NCI-H2196 treated with DMSO at 0.1 percent for 48 hours (cell line): ENCODE results near the gene BCL11B.

Source experiments
- DNase-seq: peaks from one replicate; lab custom pipeline; 2025; ENCODE audit not compliant: unreplicated experiment; lab: John Stamatoyannopoulos, UW

The BCL11B gene

GRCh38 chr14:99256483-99256874 is 15.5 kb downstream of the BCL11B start:
- DNase-seq, result no peak

DNA sequence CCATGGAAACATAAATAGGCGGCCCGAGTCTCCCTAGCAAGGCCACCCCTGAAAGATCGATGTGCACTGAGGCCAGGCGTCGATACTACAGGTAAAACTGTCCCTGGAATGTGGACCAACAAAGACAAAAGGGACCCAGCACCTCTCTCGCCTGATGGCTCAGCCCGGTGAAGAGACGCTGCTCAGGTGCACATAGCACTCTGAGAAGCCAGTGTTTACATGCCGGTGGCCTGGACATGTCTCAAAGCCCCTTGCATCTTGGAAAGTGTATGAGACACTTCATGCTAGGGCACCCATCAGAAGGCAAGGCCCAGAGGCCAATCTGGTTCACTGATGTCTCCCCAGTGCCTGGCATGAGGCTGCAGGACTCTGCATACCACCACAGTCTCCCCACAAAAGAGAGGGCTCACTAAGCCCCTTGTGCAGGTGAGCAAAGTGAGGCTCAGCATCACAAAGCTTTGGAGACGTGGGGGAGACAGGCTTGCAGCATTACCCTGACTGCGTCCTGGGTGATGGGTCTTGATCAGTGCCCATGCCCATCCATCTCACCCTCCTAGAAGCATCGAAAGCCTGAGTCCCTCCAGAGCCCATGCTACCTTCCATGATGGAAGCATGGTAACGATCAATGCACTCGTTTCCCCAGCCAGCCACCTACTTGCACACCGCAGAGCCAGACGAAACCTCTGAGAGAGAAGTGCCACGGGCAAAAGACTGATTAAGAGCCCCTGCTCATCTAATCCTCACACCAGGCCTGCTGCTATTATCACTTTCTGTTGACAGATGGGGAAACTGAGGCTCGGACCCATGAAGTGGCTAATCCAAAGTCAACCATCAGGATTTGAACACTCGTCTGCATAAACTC is 16.1 kb downstream of the BCL11B start:
- no peak for DNase-seq

DNA sequence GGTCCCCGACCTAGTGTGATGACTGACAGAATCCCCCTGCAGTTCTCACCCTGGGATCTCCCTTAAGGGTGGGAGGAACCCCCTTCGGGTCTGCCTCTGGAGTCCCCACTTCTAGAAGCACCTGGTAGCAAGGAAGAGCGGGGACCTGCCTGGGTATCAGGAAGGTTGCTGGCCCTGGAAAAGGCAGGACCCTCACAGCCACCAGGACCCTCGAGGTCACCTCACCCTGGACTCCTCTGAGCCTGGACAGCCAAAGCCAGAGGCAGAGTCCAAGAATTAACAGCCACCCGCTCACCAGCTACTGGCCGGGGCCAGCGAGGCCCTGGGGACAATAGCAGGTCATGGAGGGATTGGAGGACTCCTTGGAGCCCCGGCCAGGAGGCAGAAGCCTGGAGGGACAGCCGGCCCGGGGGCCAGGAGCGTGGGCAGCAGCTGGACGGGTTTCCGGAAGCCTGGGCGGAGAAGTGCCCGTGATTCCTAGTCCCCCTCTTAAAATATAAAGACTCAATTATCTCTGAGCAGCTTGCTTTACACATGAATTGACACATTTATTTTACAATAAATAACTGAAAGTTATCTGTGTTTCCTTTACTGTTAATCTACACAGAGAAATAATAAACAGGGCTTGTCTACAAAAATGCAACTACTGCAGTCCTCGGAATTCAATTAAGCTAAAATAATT is 17.5 kb downstream of the BCL11B start:
- DNase-seq, result no peak

DNA sequence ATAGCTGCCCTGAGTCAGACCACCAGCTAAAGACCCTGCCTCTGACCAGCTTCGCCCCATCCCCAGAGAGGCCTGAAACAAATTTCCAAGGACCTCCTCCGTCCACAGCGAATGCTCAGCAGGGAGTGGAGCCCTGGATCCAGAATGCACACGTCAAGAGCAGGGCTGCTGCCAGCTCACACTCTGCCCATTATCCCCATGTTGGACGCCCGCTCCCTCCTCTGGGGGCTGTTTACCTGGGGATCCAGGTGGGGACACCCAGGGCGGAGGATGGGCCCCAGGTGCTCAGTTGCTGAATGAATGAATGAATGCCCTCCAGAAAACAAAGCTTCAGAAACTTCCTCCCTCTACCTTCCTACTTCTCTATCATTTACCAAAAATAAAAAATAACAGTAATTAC is 18.1 kb downstream of the BCL11B start:
- no peak for DNase-seq

- DNase-seq, result no peak
Measured at GRCh38 chr14:99252940-99253868, 18.8 kb downstream of the BCL11B start.

- DNase-seq, result no peak
Measured at GRCh38 chr14:99252443-99252939, 19.5 kb downstream of the BCL11B start.

DNA sequence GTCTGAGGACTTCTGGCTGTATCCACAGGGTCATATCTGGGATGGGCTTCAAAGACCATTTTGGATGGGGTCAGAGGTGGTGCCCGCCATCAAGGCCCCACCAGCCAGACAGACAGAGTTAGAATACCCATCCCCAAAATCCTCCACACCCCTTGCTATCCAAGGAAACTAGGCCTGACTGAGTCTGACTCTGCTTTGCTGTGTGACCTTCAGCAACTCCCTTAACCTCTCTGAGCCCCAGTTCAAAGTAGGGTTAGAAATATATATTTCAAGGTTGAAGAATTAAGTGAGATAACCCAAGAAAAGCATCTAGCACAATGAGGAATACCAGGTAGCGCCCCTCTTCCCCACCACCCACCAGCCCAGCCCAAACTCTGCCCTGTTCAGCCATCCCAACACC is 20.3 kb downstream of the BCL11B start:
- DNase-seq, result no peak

- DNase-seq, result no peak
Measured at GRCh38 chr14:99250636-99251208, 21.3 kb downstream of the BCL11B start.

DNA sequence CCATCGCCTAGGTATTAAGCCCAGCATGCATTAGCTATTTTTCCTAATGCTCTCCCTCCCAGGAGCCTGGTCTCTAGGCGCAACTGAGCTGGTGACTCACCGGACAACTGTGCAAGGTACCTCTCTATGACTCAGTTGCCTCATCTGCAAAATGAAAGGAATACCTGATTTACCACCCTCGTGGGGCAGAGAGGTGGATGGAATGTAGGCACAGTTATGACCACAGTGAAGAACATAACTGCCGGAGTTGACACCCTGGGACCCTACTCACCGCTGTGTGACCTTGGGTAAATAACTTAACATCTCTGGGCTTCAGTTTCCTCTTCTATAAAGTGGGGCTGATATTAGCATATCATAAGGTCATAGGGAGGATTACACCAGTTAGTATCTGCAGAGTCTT is 22.6 kb downstream of the BCL11B start:
- no peak for DNase-seq

DNA sequence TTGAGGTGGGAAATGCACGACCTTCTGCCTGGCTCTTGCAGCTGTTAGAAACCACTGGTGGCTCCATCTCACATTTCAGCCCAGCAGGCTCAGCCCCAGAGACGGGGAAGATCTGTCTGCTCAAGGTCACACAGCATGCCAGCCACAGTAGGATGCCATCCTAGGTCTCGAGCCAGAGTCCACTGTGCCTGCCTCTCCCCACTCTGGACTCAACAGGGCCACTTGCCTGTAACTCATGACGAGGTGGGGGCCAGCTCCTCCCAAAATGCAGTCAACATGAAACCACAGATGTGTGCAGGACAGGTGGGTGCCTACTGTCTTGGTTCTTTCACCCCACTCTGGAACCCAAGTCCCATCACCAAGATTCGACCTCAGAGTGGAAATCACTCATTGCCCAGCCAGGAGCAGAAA is 23.2 kb downstream of the BCL11B start:
- DNase-seq, result no peak

GRCh38 chr14:99247772-99248171 is 24.2 kb downstream of the BCL11B start:
- no peak for DNase-seq

DNA sequence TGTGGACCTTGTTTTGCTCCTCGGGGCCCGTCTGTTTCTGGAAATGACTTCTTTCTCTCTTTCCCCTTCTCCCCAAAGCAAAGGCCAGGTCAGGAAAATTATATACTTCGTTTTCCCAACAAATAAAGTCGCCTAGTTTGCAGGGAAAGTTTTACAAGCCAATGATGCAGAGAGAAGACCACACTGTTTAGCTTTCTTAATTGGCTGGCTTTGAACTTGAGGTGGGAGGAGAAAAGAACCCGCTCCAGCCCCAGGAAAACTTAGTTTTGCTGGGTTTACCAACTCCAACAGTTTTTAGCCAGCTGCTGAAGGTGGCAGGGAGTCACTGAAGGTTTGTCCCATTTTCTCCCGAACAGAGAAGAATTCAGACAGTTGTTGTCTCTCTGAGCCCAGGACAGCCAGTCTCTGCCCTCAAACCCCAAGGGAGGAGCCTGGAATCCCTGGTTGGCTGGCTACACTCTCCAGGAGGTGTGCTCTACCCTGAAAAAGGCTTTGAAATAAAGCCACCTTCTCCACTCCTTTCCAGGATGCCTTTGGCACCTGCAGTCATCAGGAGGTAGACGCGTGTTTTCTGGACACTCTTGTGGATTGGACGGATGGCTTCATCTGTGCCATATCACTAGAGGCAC is 24.8 kb downstream of the BCL11B start:
- no peak for DNase-seq

DNA sequence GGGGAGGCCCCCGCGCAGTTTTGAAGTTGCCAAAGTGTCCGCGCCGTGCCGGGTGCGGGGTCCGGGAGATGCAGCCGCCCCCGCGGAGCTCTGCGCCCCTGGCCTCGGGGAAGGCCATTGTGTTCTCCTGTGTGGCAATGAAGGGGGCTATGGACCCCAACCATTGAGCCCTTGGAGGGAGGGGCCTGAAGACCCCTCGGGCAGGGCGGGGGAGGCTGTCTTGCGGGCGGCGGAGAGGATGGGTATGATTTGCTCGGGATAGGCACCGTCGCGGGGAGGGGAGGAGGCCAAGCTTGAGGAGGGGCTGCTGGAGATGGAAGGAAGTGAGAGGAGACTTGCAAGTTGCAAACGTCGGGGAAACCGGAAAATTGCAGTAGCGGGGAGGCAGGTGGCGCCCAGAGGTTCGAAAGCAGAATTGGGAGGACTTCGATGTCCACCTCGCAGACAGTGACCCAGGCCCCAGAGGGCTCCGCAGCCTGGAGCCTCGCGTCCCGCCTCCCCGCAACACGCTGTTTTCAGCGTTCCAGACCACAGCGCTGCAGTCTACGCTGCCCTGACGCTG is 25.4 kb downstream of the BCL11B start:
- no peak for DNase-seq

GRCh38 chr14:99245564-99246511 is 26.2 kb downstream of the BCL11B start:
- DNase-seq, result no peak

GRCh38 chr14:99244941-99245563 is 26.9 kb downstream of the BCL11B start:
- no peak for DNase-seq

DNA sequence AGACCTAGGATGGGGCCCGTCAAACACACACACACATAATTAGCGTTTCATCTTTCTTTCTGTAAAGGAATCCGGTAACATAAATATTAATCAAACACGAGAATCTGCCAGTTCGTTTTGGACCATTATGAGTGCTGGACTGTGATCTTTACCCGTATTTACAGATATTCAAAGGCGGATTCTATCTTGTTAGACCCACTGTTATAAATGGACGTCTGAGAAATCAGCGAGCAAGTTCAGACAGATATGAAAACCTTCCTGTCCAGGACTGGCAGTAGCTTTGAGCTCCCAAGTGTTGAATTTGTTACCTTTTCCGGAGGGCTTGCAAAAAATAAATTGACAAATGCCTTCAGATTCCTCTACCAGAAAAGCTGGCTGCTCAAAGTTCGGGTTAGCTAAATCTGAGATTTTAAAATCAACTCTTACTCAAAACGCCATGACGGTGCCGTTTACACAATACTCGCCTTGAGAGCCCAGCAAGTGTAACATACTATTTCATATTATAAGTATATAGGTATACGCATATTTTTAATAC is 27.6 kb downstream of the BCL11B start:
- no peak for DNase-seq

DNA sequence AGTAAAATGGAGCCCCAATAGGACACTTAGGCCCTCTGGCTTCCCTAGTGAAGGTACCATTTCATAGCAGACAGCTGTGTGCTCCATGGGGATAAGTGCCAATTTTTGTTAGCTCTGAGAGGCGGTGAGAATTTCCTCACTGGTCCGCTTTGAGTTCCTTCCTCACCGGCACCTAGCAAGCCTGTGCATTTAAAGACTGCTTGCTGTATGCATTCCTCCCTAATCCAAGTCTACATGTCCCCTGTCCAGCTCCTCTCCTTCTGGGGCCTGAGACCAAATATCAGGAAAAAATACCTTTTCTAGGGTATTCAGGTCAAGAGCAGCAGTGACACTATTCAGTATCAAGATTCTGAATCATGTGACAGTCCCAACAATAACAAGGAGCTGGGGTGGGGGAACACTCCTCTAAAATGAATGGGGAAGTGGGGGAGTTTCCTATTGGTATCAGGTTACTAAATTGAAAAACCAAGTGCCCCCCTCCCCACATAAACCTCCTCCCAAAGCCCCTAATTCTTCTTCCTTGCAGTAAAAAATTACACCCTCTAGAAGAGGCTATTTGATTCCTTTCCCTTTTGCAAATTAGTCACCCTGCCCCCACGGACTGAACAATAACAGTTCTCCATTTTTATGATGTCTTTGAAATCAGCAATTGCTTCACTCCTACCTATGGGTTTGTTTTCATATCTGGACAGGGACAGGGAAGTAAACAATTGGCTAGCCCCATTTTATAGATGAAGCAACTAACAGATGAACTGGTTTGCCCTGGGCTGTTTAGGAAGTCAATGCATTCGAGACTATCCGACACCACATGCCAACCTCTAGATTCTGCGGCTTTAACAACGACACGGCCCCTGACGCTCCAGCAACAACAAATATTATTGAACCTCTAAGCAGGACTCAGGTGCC is 28.9 kb downstream of the BCL11B start:
- no peak for DNase-seq
